Superior temporal gyrus (tissue), 1 donor: Measurements from ENCODE around the gene TJAP1.
"Not testable (repeated sequence)": the region's sequence is repeated elsewhere in the genome, so short reads cannot be mapped to it uniquely, and the experiment has no call there.

Source experiments
- DNase-seq: peaks from one replicate; pipeline ENCODE4 v3.0.0-alpha.2; 2016; ENCODE audit errors: extremely low spot score

The TJAP1 gene

DNA sequence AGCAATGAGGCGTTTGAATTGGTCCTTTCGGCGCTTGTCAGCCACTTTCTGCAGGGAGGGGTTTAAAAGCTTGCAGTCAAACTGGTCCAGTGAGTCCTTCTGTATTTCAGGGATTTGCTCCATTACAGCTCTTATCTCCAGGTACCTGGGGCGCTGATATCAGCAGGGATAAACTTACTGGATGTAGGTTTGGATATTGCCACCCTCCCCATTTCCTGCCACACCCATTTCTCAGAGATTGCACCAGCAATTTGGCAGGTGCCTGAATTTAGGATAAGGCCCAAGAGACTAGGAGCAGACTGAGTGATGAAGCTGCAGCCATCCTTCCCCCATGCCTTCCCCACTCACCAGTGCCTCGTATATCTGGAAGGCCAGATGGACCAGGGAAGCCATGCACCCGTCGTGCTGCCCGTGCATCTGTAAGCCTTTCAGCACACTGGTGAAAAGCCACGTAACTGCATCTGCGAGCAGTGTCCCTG, 47.2 kb downstream of the TJAP1 start:
- DNase-seq: no peak

DNA sequence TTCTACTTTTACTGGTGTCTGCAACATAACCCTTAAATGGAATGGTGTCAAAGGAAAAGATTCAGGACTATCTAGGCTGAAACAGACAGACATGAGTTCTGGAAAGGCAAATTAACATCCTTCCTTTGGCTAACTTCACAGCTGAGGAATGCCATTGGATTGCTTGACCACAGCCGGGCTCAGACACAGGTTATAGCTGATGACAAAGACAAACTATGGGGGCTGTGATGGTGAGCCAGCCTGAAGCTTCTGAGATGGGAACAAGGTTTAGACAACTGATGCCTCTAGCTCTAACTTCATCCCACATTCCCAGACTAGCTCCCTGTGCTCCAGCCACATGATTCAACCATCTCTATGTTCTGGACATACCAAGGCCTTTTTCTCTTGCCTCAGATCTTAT, 54.8 kb downstream of the TJAP1 start:
- no peak for DNase-seq

DNA sequence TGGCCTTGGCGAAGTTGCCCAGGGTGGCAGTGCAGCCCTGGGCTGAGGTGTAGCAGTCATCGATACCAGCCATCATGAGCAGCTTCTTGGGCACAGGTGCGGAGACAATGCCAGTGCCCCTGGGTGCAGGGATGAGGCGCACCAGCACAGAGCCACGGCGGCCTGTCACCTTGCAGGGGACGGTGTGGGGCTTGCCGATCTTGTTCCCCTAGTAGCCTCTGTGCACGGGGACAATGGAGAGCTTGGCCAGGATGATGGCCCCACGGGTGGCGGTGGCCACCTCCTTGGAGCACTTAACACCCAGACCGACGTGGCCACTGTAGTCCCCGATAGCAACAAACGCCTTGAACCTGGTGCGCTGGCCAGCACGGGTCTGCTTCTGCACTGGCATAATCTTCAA, 61.6 kb downstream of the TJAP1 start:
- not testable (repeated sequence) for DNase-seq

DNA sequence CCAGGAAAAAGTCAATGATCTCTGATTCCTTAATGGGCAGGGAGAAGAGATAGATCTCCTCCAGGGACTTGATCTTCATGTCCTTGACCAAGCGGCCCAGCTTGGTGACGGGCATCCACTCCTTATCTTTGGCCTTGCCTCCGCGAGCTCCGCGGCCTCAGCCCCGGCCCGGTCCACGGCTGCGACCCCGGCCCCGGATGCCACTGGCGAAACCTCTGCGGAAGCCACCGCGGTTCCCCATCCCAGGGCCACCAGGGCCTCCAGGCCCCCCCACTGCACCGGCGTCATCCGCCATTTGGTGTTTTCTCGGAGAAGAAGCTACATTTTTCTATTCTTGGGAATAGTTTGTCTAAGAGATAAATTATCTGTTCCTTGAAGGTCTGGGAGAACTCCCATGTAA, 62.0 kb downstream of the TJAP1 start:
- not testable (repeated sequence) for DNase-seq

DNA sequence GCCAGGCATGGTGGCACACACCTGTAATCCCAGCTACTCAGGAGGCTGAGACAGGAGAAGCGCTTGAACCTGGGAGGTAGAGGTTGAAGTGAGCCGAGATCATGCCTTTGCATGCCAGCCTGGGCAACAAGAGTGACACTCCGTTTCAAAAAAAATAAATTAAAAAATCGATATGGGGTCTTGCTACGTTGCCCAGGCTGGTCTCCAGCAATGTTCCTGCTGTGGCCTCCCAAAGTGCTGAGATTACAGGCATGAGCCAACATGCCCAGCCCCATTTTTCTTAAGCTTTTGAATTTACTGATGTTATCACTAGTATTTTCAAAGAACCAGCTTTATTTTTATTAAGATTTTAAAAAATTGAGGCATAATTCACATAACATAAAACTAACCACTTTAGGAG, 63.1 kb downstream of the TJAP1 start:
- DNase-seq: no peak

DNA sequence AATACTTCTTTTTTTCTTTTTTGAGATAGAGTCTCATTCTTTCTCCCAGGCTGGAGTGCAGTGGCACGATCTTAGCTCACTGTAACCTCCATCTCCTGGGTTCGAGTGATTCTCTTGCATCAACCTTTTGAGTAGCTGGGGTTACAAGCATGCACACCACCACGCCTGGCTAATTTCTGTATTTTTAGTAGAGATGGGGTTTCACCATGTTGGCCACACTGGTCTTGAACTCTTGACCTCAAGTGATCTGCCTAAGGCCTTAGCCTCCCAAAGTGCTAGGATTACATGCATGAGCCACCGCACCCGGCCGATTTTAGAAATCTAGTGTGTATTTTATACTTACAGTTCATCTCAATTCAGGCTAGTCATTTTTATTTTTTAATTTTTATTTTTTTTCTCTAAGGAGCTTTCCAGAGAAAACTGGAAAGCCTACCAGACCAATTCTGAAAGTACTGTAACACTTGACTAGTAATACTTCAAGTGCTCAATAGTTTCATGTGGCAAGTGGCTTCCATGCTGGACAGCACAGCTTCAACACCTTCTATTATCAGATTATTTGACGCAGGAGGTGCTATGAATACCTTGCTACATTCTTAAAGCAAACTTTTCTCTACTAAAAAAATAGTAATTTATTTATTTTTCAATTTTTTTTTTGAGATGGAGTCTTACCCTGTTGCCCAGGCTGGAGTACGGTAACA, 64.6 kb downstream of the TJAP1 start:
- DNase-seq: no peak

DNA sequence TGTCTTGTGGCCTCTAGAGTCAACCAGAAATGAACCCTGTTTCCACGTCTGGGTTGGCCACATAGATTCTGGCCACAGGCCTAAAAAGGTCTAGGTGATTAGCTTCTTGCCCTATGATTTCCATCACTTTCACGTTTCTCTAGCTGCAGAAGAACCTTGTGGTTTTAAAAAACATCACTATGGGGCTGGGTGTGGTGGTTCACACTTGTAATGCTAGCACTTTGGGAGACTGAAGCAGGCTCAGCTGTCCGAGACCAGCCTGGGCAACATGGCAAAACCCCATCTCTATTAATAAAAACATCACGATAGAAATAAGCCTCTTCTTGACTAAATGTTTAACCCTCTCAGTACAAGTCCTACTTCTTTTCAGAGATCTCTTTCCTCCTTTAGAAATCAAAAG, 67.1 kb downstream of the TJAP1 start:
- DNase-seq: no peak

DNA sequence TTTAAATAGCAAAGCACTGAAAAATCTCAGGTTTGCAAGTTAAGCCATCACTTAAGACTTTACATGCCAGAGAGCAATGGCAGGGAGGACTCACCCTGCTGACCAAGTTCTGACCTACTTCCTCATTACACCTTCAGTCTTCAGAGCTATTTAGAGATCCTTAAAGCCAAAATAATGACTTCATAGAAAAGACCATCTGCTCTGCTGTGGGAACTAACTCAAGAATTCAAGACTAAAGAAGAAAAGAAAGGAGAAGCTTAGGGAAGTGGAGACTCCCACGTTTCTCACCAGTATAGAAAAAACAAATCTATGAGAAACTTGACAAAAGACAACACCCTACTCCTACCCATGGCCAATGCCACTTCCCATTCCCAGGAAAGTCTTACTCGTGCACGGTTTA, 69.9 kb downstream of the TJAP1 start:
- no peak for DNase-seq
